GM10266 (cell line): Measurements from ENCODE around the gene CD99L2.

Source experiments
- DNase-seq: peaks from one replicate; pipeline ENCODE4 v3.0.0; 2012; ENCODE audit errors: extremely low spot score
- TF ChIP-seq, protein P1 (sequence below): IDR thresholded peaks from 2 replicates; pipeline ENCODE4 v1.5.1; 2012; ENCODE audit warnings: mild to moderate bottlenecking, low read depth; ENCODE audit not compliant: control insufficient read depth, insufficient read depth; ENCODE audit errors: missing control alignments

Gene CD99L2

DNA sequence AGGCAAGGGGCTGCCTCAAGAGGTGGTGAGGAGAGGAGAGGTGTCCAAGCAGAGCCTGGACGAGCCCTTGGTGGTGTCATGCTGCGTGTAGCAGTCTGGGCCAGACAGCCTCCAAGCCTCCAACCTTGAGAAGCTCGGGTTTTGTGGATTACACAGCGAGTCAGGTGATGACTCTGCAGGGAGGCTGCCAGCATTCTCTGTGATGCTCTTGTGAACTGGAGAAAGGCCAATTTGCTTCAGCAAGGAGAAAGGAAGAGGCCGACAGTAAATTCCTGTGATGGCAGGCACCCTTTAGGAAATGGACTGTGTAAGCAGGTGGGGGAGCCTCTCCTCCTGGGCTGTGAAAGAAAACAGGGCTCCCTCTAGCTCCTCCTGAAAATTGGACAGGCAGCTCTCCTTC lies 36.0 kb upstream of the CD99L2 start:
- TF ChIP-seq, protein P1, sequence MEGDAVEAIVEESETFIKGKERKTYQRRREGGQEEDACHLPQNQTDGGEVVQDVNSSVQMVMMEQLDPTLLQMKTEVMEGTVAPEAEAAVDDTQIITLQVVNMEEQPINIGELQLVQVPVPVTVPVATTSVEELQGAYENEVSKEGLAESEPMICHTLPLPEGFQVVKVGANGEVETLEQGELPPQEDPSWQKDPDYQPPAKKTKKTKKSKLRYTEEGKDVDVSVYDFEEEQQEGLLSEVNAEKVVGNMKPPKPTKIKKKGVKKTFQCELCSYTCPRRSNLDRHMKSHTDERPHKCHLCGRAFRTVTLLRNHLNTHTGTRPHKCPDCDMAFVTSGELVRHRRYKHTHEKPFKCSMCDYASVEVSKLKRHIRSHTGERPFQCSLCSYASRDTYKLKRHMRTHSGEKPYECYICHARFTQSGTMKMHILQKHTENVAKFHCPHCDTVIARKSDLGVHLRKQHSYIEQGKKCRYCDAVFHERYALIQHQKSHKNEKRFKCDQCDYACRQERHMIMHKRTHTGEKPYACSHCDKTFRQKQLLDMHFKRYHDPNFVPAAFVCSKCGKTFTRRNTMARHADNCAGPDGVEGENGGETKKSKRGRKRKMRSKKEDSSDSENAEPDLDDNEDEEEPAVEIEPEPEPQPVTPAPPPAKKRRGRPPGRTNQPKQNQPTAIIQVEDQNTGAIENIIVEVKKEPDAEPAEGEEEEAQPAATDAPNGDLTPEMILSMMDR = no peak
- DNase-seq = no peak

DNA sequence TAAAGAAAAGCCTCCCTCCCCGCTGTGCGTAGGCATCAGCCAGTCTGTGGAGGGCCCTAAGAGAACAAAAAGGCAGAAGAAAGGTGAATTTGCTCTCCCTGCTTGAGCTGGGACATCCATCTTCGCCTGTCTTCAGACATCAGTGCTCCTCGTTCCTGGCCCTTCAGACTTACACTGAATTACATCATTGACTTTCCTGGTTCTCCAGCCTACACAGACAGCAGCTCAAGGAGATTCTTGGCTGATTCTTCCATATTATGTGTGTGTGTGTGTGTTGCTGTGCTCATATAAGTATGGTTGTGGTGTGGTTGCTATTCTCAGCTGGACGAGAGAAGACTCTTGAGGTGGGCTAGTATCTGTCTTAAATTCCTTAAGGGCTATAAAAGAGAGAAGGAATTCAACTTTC lies 35.5 kb upstream of the CD99L2 start:
- no peak for DNase-seq
- TF ChIP-seq, protein P1 = no peak

DNA sequence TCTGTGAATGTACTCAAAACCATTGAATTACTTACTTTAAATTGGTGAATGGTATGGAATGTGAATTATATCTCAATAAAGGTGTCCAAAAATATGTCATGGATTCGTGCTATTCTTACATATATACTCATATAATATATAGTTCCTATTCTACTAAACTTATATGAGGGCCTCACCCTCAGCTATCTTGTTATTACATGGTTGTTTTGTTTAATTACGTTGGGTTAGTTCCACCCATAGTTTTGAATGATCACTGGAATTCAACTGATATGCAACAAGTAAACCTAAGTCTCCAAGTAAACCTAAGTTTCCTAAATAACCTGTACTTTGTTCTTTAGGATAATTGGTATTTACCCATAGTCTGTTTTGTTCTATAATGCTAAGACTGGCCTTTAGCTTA lies 30.6 kb upstream of the CD99L2 start:
- no peak for DNase-seq
- TF ChIP-seq, protein P1 = no peak

DNA sequence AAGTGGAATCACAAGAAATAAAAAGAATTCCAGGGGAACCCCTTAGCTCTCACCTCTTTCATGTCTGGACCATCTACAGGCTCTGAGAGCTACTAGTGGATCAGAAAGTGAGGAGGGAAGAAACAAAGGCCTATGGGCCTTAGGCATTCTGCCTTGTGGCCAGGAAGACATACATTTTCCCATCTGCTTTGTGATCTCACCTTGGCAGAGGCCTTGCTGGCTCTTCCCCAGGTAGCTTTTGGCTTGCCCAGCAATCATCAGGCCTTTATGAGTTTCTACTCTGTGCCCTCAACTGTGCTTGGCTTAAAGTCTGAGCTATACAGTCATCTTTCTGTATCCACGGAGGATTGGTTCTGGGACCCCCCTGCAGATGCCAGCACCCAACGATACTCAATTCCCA lies 28.3 kb upstream of the CD99L2 start:
- no peak for DNase-seq
- TF ChIP-seq, protein P1 = no peak

DNA sequence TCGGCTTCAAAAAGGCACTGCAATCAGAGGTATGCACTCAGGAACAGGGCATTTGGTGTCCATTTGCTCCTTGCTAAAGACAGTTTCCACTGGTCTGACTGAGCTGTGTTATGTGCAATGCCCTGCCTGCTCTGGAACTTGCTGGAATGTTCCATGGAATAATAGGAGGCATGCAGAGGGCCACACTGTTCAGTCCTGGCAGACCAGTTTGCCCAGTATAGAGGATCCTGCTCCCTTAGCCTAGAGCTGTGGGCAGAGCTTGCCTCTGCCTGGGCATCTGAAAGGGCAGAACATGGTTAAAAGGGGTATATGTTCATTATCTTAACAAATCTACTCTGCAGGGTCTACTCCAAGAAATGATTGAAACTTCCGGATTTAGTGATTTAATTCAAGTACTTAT lies 27.8 kb upstream of the CD99L2 start:
- TF ChIP-seq, protein P1 = no peak
- no peak for DNase-seq

DNA sequence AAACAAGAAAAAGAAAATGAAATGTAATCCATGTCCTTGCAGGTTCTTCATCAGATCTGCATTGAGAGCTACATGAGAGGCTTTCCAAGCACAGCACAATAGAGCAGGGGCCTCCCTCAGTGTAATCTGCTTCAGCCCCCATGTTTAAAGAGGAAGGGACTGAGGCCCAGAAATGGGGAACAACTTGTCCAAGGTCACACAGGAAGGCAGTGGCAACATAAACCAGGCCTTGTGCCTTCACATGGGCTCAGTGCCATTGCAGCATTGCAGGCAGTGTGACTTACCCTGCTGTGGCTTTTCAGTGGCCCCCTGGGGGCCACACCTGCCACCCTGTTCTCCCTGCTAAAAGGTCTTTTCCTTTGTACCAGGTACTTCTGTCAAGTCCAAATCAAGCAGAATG lies 20.9 kb upstream of the CD99L2 start:
- TF ChIP-seq, protein P1 = no peak
- no peak for DNase-seq

DNA sequence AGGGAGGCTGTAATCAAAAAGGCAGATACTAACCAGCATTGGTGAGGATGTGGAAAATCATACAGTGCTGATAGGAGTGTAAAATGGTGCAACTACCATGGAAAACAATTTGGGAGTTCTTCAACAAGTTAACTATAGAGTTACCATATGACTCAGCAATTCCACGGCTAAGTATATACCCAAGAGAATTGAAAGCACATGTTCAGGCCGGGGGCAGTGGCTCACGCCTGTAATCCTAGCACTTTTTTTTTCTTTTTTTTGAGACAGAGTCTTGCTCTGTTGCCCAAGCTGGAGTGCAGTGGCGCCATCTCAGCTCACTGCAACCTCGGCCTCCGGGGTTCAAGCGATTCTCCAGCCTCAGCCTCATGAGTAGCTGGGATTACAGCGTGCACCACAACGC lies 15.0 kb upstream of the CD99L2 start:
- TF ChIP-seq, protein P1 = no peak
- no peak for DNase-seq
